Measurements from ENCODE around the gene RFTN2.
"Not testable (repeated sequence)": the region's sequence is repeated elsewhere in the genome, so short reads cannot be mapped to it uniquely, and the experiment has no call there.

Gene RFTN2

DNA sequence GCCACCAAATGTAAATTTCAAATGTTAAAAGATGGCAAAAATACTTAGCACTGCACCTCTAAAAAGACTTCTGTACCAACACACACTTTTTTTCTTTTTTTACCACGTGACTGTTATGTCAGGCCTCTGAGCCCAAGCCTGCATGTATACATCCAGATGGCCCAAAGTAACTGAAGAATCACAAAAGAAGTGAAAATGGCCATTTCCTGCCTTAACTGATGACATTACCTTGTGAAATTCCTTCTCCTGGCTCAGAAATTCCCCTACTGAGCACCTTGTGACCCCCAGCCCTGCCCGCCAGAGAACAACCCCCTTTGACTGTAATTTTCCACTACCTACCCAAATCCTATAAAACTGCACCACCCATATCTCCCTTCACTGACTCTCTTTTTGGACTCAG, 97.1 kb downstream of the RFTN2 start:
- DNase-seq (ENCODE audit: low read depth, low spot score); H3K27ac ChIP-seq (ENCODE audit: low read length); H3K36me3 ChIP-seq (ENCODE audit: control insufficient read depth, insufficient read depth, low read length); H3K4me3 ChIP-seq (ENCODE audit: low read length); H3K27me3 ChIP-seq (ENCODE audit: control insufficient read depth, insufficient read depth, low read length); H3K4me1 ChIP-seq (ENCODE audit: control insufficient read depth, insufficient read depth, low read length); H3K9me3 ChIP-seq (ENCODE audit: control insufficient read depth, insufficient read depth, low read length): not testable (repeated sequence)
- WGBS (ENCODE audit: insufficient coverage, insufficient read length): no CpG with 5 or more reads among the region's 2 CpGs

- no peak for DNase-seq (ENCODE audit: low read depth, low spot score)
- H3K4me1 ChIP-seq (ENCODE audit: control insufficient read depth, insufficient read depth, low read length): no peaks in the 10 kb centered on the region; the same call in 1 of the 2 replicates
- WGBS (ENCODE audit: insufficient coverage, insufficient read length): no CpG with 5 or more reads among the region's 4 CpGs
- no peak overlapping the region for H3K4me3 ChIP-seq (ENCODE audit: low read length)
- H3K9me3 ChIP-seq (ENCODE audit: control insufficient read depth, insufficient read depth, low read length): no peaks in the 10 kb centered on the region; the same call in 1 of the 2 replicates
- no peaks in the 10 kb centered on the region for H3K36me3 ChIP-seq (ENCODE audit: control insufficient read depth, insufficient read depth, low read length)
- H3K27me3 ChIP-seq (ENCODE audit: control insufficient read depth, insufficient read depth, low read length): no peaks in the 10 kb centered on the region
- H3K27ac ChIP-seq (ENCODE audit: low read length): peak overlapping the region; percentile 81
These were observed 97.9 kb downstream of the RFTN2 start for GRCh38 chr2:197577446-197577845.

GRCh38 chr2:197576631-197577030, 98.8 kb downstream of the RFTN2 start:
- Histone ChIP-seq H3K9me3 (ENCODE audit: control insufficient read depth, insufficient read depth, low read length) (no peaks in the 10 kb centered on the region; the same call in 1 of the 2 replicates), H3K36me3 (ENCODE audit: control insufficient read depth, insufficient read depth, low read length) (no peaks in the 10 kb centered on the region), H3K27ac (ENCODE audit: low read length) (no peak overlapping the region), H3K4me1 (ENCODE audit: control insufficient read depth, insufficient read depth, low read length) (no peaks in the 10 kb centered on the region; the same call in 1 of the 2 replicates), H3K4me3 (ENCODE audit: low read length) (no peak overlapping the region), H3K27me3 (ENCODE audit: control insufficient read depth, insufficient read depth, low read length) (no peaks in the 10 kb centered on the region)
- no CpG with 5 or more reads among the region's 3 CpGs for WGBS (ENCODE audit: insufficient coverage, insufficient read length)
- no peak for DNase-seq (ENCODE audit: low read depth, low spot score)

DNA sequence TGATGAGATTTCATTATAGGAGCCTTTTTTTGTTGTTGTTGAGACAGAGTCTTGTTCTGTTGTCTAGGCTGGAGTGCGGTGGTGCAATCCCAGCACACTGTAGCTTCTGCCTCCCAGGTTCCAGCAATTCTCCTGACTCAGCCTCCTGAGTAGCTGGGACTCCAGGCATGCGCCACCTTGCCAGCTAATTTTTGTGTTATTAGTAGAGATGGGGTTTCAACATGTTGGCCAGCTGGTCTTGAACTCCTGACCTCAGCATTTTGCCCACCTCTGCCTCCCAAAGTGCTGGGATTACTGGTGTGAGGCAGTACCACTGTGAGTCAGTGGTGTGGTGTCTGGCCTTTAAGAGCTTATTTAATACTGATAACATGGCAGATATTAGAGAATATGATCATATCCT, 99.4 kb downstream of the RFTN2 start:
- no CpG with 5 or more reads among the region's 2 CpGs for WGBS (ENCODE audit: insufficient coverage, insufficient read length)
- Histone ChIP-seq H3K4me1 (ENCODE audit: control insufficient read depth, insufficient read depth, low read length) (no peaks in the 10 kb centered on the region; the same call in 1 of the 2 replicates), H3K36me3 (ENCODE audit: control insufficient read depth, insufficient read depth, low read length) (no peaks in the 10 kb centered on the region), H3K27ac (ENCODE audit: low read length) (no peak overlapping the region), H3K9me3 (ENCODE audit: control insufficient read depth, insufficient read depth, low read length) (no peaks in the 10 kb centered on the region; the same call in 1 of the 2 replicates), H3K4me3 (ENCODE audit: low read length) (no peak overlapping the region), H3K27me3 (ENCODE audit: control insufficient read depth, insufficient read depth, low read length) (no peaks in the 10 kb centered on the region)
- DNase-seq (ENCODE audit: low read depth, low spot score): no peak

DNA sequence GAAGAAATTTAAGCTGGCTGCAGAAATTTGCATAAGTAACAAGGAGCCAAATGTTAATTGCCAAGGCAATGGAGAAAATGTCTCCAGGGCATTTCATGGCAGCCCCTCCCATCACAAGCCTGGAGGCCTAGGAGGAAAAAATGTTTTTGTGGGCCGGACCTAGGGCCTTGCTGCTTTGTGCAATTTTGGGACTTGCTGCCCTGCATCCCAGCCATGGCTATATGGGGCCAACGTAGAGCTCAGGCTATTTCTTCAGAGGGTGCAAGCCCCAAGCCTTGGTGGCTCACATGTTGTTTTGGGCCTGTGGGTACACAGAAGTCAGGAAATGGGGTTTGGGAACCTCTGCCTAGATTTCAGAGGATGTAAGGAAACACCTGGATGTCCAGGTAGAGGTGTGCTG, 101.8 kb downstream of the RFTN2 start:
- Histone ChIP-seq H3K36me3 (ENCODE audit: control insufficient read depth, insufficient read depth, low read length) (no peaks in the 10 kb centered on the region), H3K4me3 (ENCODE audit: low read length) (no peak overlapping the region), H3K4me1 (ENCODE audit: control insufficient read depth, insufficient read depth, low read length) (no peaks in the 10 kb centered on the region), H3K27me3 (ENCODE audit: control insufficient read depth, insufficient read depth, low read length) (no peaks in the 10 kb centered on the region), H3K27ac (ENCODE audit: low read length) (no peak overlapping the region), H3K9me3 (ENCODE audit: control insufficient read depth, insufficient read depth, low read length) (no peaks in the 10 kb centered on the region; the same call in 1 of the 2 replicates)
- no CpG with 5 or more reads among the region's 2 CpGs for WGBS (ENCODE audit: insufficient coverage, insufficient read length)
- DNase-seq (ENCODE audit: low read depth, low spot score): no peak

DNA sequence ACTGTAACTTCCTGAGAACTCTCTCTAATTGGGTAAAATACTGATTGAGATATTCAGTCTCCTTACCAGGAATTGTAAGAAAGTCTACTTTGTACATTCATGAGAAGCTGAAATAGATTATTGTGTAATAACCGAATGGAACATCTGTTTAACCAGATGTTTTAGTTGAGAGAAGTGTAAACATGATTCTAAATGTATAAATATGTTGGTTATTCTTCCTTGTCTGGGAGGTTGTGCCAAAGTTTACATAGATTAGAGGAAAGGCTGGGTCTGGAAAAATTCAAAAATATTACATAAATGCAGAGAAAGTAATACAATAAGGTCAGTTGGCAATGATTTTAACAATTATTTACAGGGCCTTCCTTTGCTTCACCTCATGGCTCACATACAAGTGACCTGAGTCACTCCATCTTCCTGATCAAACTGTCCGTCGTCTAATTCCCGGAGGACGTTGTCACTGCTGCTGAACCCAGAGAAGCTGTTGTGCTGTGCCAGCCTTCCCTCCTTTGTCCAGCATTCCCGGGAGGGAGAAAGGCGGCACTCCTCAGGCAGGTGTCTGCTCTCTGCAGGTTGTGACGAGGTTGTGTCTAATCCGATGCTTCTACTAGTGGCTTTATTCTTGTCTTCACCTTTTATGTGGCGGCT, 103.6 kb downstream of the RFTN2 start:
- Histone ChIP-seq H3K9me3 (ENCODE audit: control insufficient read depth, insufficient read depth, low read length) (no peaks in the 10 kb centered on the region; the same call in 1 of the 2 replicates), H3K27ac (ENCODE audit: low read length) (no peak overlapping the region), H3K4me3 (ENCODE audit: low read length) (no peak overlapping the region), H3K27me3 (ENCODE audit: control insufficient read depth, insufficient read depth, low read length) (no peaks in the 10 kb centered on the region), H3K4me1 (ENCODE audit: control insufficient read depth, insufficient read depth, low read length) (no peaks in the 10 kb centered on the region), H3K36me3 (ENCODE audit: control insufficient read depth, insufficient read depth, low read length) (no peaks in the 10 kb centered on the region)
- WGBS (ENCODE audit: insufficient coverage, insufficient read length): no CpG with 5 or more reads among the region's 10 CpGs
- no peak for DNase-seq (ENCODE audit: low read depth, low spot score)

DNA sequence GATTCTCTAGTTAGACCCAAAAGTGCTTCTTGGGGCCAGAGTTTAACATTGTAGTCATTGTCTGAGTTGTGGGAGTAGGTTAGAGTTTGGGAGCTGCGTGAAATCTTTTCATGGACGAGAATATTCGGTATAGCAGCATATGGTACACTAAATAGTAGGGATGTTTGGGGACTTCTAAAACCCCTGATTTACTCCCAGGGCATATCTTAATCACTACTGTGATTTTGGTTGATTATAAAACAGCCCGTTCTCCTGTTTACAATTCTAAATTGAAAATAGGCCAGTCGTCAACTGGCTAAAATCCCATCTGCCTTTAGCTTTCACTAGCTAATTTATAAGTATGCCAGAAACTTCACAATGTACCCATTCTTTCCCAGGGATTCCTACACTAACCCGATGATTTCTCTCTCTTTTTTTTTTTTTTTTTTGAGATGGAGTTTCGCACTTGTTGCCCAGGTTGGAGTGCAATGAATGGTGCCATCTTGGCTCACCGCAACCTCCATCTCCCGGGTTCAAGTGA, 115.2 kb downstream of the RFTN2 start:
- Histone ChIP-seq H3K4me3 (ENCODE audit: low read length) (no peak overlapping the region), H3K36me3 (ENCODE audit: control insufficient read depth, insufficient read depth, low read length) (no peaks in the 10 kb centered on the region), H3K9me3 (ENCODE audit: control insufficient read depth, insufficient read depth, low read length) (no peaks in the 10 kb centered on the region), H3K4me1 (ENCODE audit: control insufficient read depth, insufficient read depth, low read length) (no peaks in the 10 kb centered on the region), H3K27ac (ENCODE audit: low read length) (no peak overlapping the region), H3K27me3 (ENCODE audit: control insufficient read depth, insufficient read depth, low read length) (no peaks in the 10 kb centered on the region)
- no CpG with 5 or more reads among the region's 9 CpGs for WGBS (ENCODE audit: insufficient coverage, insufficient read length)
- DNase-seq (ENCODE audit: low read depth, low spot score): no peak

DNA sequence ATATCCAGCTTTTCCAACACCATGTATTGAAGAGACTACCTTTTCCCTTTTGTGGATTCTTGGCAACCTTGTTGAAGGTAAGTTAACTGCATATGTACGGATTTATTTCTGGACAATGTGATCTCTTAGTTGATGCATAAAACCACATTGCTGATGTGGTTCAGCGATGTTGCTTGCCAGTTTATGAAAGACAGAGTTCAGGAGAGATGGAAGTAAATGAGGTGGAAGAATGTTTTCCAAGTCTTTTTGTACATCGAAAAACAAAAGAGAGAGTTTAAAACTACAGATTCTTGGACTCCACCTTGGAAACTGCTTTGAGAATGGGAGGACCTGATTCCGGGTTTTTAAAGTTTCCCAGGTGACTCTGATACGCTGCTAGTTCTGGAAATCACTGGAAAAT, 115.7 kb downstream of the RFTN2 start:
- DNase-seq (ENCODE audit: low read depth, low spot score): no peak
- Histone ChIP-seq H3K27ac (ENCODE audit: low read length) (no peak overlapping the region), H3K4me3 (ENCODE audit: low read length) (no peak overlapping the region), H3K9me3 (ENCODE audit: control insufficient read depth, insufficient read depth, low read length) (no peaks in the 10 kb centered on the region), H3K27me3 (ENCODE audit: control insufficient read depth, insufficient read depth, low read length) (no peaks in the 10 kb centered on the region), H3K36me3 (ENCODE audit: control insufficient read depth, insufficient read depth, low read length) (no peaks in the 10 kb centered on the region), H3K4me1 (ENCODE audit: control insufficient read depth, insufficient read depth, low read length) (no peaks in the 10 kb centered on the region)
- no CpG with 5 or more reads among the region's 5 CpGs for WGBS (ENCODE audit: insufficient coverage, insufficient read length)

DNA sequence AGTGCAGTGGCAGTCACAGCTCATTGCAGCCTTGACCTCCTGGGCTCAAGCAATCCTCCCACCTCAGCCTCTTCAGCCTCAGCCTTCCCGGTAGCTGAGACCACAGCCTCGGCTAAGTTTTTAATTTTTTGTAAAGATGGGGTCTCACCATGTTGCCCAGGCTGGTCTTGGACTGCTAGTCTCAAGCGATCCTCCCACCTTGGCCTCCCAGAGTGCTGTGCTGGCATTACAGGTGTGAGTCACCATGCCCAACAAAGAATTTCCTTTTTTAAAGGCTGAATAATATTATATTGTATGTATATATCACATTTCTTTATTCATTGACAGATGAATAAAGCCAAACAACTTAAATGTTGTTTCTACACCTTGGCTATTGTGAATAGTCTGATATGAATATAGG, 117.0 kb downstream of the RFTN2 start:
- H3K36me3 ChIP-seq (ENCODE audit: control insufficient read depth, insufficient read depth, low read length): no peaks in the 10 kb centered on the region

GRCh38 chr2:197556456-197556855, 118.9 kb downstream of the RFTN2 start:
- WGBS (ENCODE audit: insufficient coverage, insufficient read length): no CpG with 5 or more reads among the region's 1 CpG
- DNase-seq (ENCODE audit: low read depth, low spot score): no peak
- Histone ChIP-seq H3K36me3 (ENCODE audit: control insufficient read depth, insufficient read depth, low read length) (no peaks in the 10 kb centered on the region), H3K4me3 (ENCODE audit: low read length) (no peak overlapping the region), H3K4me1 (ENCODE audit: control insufficient read depth, insufficient read depth, low read length) (no peaks in the 10 kb centered on the region), H3K9me3 (ENCODE audit: control insufficient read depth, insufficient read depth, low read length) (no peaks in the 10 kb centered on the region), H3K27me3 (ENCODE audit: control insufficient read depth, insufficient read depth, low read length) (no peaks in the 10 kb centered on the region), H3K27ac (ENCODE audit: low read length) (no peak overlapping the region)

More for the DNA sequence above, 117.0 kb downstream of the RFTN2 start:
- H3K9me3 ChIP-seq (ENCODE audit: control insufficient read depth, insufficient read depth, low read length): no peaks in the 10 kb centered on the region
- H3K4me3 ChIP-seq (ENCODE audit: low read length): no peak overlapping the region
- H3K4me1 ChIP-seq (ENCODE audit: control insufficient read depth, insufficient read depth, low read length): no peaks in the 10 kb centered on the region
- H3K27me3 ChIP-seq (ENCODE audit: control insufficient read depth, insufficient read depth, low read length): no peaks in the 10 kb centered on the region
- DNase-seq (ENCODE audit: low read depth, low spot score): no peak
- WGBS (ENCODE audit: insufficient coverage, insufficient read length): no CpG with 5 or more reads among the region's 3 CpGs
- H3K27ac ChIP-seq (ENCODE audit: low read length): no peak overlapping the region

DNA sequence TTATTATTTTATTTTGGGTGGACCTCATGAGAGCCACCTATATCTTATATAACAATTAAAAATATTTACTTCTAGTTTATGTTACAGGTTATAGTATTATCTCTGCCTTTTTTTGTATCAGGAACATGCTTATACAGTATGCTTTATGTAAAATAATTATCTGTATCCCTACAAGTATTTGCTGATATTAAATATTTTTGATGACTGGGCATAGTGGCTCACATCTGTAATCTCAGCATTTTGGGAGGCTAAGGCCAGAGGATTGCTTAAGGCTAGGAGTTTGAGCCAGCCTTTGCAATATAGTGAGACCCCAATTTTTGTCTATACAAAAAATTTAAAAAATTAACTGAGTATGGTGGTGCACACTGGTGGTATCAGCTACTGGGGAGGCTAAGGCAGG, 119.9 kb downstream of the RFTN2 start:
- no peak for DNase-seq (ENCODE audit: low read depth, low spot score)
- no peaks in the 10 kb centered on the region for H3K36me3 ChIP-seq (ENCODE audit: control insufficient read depth, insufficient read depth, low read length)
- H3K9me3 ChIP-seq (ENCODE audit: control insufficient read depth, insufficient read depth, low read length): no peaks in the 10 kb centered on the region
- H3K27ac ChIP-seq (ENCODE audit: low read length): no peak overlapping the region
- H3K4me3 ChIP-seq (ENCODE audit: low read length): no peak overlapping the region
- no peaks in the 10 kb centered on the region for H3K4me1 ChIP-seq (ENCODE audit: control insufficient read depth, insufficient read depth, low read length)
- H3K27me3 ChIP-seq (ENCODE audit: control insufficient read depth, insufficient read depth, low read length): no peaks in the 10 kb centered on the region

All from iPS DF 6.9 (cell line).